Kidney tubule cell (primary cell): ENCODE measurements around the gene ZFX.

ENCODE experiments used
- DNase-seq: peaks from one replicate; pipeline ENCODE4 v3.0.0-alpha.2; 2018; ENCODE audit warnings: low spot score

Gene ZFX

DNA sequence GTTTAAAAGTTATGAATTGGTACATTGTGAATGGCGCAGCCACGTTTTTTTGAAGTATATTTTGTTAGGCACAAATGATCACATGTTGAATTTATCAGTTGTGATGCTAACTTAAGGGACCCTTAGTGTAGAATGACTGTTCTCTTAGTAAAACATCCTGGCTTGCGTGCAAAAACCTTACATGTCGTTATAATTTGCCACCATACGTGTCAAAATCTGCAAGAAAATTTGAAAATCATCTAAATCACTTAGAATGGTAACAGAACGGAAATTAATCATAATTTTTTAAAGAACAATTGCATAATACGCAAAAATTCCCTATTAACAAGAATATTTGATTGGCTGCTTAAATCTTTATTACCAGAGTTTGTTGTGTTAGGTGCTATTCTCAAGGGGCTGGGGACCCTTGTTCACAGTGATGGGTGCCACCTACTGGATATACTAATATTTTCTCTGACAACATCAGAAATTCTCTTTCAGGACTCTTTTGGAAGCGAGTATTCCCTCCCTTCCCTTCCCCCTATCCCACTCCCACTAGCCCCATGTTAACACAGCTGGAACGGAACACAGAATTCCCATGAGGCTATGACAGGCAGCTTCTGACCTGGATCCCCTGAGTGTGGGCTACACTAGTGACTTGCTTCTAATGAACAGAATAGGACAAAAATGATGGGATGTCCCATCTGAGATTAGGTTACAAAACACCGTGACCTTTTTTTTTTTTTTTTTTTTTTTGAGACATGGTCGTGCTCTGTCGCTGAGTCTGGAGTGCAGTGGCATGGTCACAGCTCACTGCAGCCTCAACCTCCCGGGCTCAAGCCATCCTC lies 92.5 kb downstream of the ZFX start:
- DNase-seq = peak; percentile 38

DNA sequence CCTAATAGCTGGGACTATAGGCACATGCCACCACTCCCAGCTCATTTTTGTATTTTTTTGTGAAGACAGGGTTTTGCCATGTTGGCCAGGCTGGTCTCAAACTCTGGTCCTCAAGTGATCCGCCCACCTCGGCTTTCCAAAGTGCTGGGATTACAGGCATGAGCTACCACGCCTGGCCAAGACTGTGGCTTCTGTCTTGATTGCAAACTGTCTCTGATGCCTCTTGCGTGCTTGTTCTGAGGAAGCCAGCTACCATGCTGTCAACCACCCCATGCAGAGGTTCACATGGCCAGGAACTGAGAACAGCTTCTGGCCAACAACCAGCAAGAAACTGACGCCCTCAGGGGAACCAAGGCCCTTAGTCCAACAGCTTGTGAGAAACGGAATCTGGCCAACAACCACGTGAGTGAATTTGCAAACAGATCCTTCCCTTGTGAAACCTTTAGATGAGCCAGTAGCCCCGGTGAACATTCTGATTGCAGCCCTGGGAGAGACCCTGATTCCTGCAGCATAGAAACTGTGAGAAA lies 93.2 kb downstream of the ZFX start:
- DNase-seq = no peak

DNA sequence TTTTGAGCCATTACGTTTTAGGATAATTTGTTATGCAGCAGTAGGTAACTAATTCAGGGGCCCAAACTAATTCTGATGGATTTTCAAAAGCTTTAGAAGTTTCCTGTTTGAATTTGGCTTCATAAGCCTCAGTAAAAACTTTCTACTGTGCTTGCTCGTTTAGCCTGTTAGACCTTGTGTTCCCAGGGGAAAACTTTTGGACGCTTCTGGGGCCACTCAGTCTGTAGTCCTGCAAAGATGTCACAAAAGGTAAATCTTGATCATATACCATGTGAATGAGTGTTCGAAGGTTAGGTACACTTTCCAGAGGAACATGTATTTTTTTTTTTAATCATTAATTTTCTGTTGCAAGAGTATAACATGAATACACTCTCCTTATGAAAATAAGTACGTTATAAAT lies 93.7 kb downstream of the ZFX start:
- DNase-seq = no peak

DNA sequence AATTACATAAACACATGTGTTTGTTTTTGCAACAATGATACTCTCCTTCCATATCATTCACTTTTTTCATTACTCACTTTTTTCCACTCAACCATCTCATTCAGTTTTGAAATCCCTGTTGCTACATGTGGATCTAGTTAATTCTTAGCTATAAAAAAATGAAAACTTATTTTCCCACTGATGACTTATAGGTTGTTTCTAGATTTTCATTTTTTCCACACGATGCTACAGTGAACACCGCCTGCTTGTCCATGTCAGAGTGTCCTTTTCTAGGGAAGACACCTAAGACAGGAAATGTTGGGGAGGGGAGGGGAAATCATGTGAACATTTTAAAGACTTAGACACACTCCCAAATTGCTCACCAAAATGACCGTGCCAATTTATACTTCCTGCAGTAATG lies 94.2 kb downstream of the ZFX start:
- DNase-seq = no peak

GRCh38 chrX:24245202-24245601 lies 95.7 kb downstream of the ZFX start:
- peak; percentile 26 for DNase-seq

DNA sequence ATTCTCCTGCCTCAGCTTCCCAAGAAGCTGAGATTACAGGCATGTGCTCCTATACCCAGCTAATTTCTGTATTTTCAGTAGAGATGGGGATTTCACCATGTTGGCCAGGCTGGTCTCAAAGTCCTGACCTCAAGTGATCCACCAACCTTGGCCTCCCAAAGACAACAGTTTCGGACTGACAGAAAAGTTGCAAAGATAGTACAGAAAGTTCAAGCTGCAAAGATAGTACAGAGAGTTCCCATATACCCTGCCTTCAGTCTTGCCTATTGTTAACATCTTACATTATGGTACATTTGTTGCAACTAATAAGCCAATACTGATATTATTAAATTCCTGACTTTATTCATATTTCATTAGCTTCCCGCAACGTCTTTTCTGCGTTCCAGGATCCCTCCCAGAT lies 98.5 kb downstream of the ZFX start:
- no peak for DNase-seq

DNA sequence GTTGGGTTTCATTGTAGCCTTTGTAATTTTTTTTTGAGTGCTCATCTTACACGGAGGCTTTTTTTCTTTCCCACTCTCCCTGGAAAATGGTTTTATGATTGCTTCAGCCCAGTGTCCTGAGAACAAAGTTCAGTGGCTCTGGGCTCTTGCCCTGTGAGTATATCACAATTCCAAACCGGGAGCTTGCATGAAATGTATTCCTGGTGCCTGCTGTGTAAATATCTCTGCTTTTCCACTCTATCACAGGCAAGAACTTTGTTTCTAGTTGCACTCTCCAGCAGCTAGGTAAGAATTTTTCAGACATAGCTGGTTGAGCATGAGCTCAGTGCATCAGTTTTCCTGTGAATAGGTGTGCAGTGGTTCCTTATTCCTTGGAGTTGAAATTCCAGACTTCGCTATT lies 103.5 kb downstream of the ZFX start:
- DNase-seq = no peak

- DNase-seq = no peak
These were observed 103.9 kb downstream of the ZFX start for GRCh38 chrX:24253469-24253868.

DNA sequence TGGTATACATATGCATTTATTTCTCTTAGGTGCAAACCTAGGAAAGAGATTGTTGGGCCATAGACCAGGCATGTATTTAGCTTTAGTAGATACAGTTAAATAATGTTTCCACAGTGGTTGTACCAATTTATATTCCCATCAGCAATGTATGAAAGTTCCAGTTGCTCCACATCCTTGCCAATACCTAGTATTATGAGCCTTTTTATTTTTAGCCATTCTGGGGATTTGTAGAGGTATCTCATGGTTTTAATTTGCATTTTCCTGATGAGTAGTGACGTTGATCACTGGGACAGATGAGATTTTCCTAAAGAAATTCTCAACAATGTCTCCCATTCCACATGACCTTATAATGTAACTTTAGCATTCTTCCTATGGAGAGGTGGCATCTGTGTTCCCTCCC lies 107.5 kb downstream of the ZFX start:
- no peak for DNase-seq

- peak; percentile 80 for DNase-seq
These were observed 110.2 kb downstream of the ZFX start for GRCh38 chrX:24259544-24260240.

GRCh38 chrX:24260842-24261550 lies 111.5 kb downstream of the ZFX start:
- DNase-seq = peak; percentile 56

DNA sequence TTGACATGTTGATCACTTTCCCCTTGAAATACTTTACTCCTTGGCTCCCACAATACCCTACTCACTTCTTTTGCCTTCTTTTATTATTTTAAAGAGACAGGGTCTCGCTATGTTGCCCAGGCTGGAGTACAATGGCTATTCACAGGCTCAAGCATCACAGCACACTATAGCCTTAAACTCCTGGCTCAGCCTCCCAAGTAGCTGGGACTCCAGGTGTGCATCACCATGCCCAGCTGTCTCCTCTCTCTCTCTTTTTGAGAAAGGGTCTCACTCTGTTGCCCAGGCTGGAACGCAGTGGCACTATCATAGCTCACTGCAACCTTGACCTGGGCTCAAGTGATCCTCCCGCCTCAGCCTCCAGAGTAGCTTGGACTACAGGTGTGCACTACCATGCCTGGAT lies 112.8 kb downstream of the ZFX start:
- no peak for DNase-seq

DNA sequence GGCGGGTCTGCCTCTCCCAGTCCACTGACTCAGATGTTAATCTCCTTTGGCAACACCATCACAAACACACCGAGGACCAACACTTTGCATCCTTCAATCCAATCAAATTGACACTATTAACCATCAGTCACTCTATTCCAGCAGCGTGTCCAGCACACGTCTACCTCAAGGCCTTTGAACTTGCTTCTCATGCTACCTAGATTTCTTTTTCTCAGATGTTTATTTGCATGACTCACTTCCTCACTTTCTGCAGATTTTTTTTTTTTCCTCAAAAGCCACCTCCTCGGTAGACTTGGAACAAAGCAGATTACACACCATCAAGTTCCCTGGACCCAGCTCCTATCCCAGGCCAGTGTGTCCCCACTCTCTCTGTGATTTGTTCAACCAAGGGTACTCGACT lies 114.9 kb downstream of the ZFX start:
- peak; percentile 58 for DNase-seq
